IMR-90 (cell line): Measurements from ENCODE around the gene PLCL2. TPM values are rescaled to one million over a fixed set of nuclear protein-coding genes. Genes with fewer than 3 reads are reported as not detected.

Experiments used
- ATAC-seq: fragments of 200-7000 bp; cut with Tn5 transposase; 2 replicates; pipeline ENCODE4 v1.9.1; 2020; ENCODE audit warnings: low read depth, mild to moderate bottlenecking, moderate library complexity
- BruUV-seq: library from RNA; stranded (reverse); fragments of 400-500 nt; replicated peaks from 2 replicates; lab custom pipeline; 2021; lab: Mats Ljungman, UMichigan
- CTCF ChIA-PET: fragments of 300-600 bp; formaldehyde crosslinking; extraction: SDS; loops from one replicate; lab custom pipeline; 2021; ENCODE audit warnings: antibody characterized with exemption; lab: Yijun Ruan, JAX
- POLR2A ChIA-PET: fragments of 300-600 bp; sonication (Branson Sonifier 250); formaldehyde crosslinking; loops from one replicate; lab custom pipeline; 2022; ENCODE audit warnings: antibody characterized with exemption; ENCODE audit not compliant: unreplicated experiment; lab: Charles Lee
- DNase-seq: peaks from one replicate; pipeline ENCODE4 v3.0.0; 2013
- H2AFZ ChIP-seq: replicated peaks from 2 replicates; pipeline ENCODE3; 2013; ENCODE audit warnings: low read length, mild to moderate bottlenecking; ENCODE audit not compliant: poor library complexity
- H2AK5ac ChIP-seq: 2 replicates; pipeline ENCODE4 v1.6.1; 2013; ENCODE audit warnings: low read depth, low read length, inconsistent platforms
- H2AK9ac ChIP-seq: replicated peaks from 2 replicates; pipeline ENCODE3; 2013; ENCODE audit warnings: mild to moderate bottlenecking, low read depth, low read length, moderate library complexity; ENCODE audit not compliant: poor library complexity
- H2BK120ac ChIP-seq: 2 replicates; pipeline ENCODE4 v1.6.1; 2013; ENCODE audit warnings: low read depth, low read length, inconsistent platforms
- H2BK15ac ChIP-seq: 3 replicates; pipeline ENCODE4 v1.6.1; 2013; ENCODE audit warnings: low read depth, low read length, inconsistent platforms
- H2BK20ac ChIP-seq: 2 replicates; pipeline ENCODE4 v1.6.1; 2013; ENCODE audit warnings: low read depth, mild to moderate bottlenecking, inconsistent platforms, low read length, moderate library complexity
- H2BK5ac ChIP-seq: 2 replicates; pipeline ENCODE4 v1.6.1; 2013; ENCODE audit warnings: mild to moderate bottlenecking, low read depth, low read length, inconsistent platforms; ENCODE audit not compliant: poor library complexity, severe bottlenecking
- H3K14ac ChIP-seq: replicated peaks from 2 replicates; pipeline ENCODE4 v1.6.1; 2013; ENCODE audit warnings: low read depth, low read length, inconsistent platforms
- H3K18ac ChIP-seq: 2 replicates; pipeline ENCODE4 v1.6.1; 2013; ENCODE audit warnings: low read depth, low read length, control low read depth
- H3K23ac ChIP-seq: 2 replicates; pipeline ENCODE4 v1.6.1; 2013; ENCODE audit warnings: low read depth, low read length, inconsistent platforms
- H3K27ac ChIP-seq: 2 replicates; pipeline ENCODE4 v1.5.1; 2013; ENCODE audit warnings: mild to moderate bottlenecking, control low read depth, low read length; ENCODE audit not compliant: insufficient read depth
- H3K27me3 ChIP-seq: 2 replicates; pipeline ENCODE4 v1.6.1; 2013; ENCODE audit warnings: low read length; ENCODE audit not compliant: control insufficient read depth, insufficient read depth
- H3K36me3 ChIP-seq: 2 replicates; pipeline ENCODE4 v1.6.1; 2013; ENCODE audit warnings: low read length, mixed read lengths; ENCODE audit not compliant: control insufficient read depth, insufficient read depth
- H3K4ac ChIP-seq: 2 replicates; pipeline ENCODE4 v1.6.1; 2013; ENCODE audit warnings: low read depth, low read length, inconsistent platforms
- H3K4me1 ChIP-seq: 2 replicates; pipeline ENCODE4 v1.6.1; 2013; ENCODE audit warnings: low read length, mixed read lengths; ENCODE audit not compliant: control insufficient read depth, insufficient read depth
- H3K4me2 ChIP-seq: 2 replicates; pipeline ENCODE4 v1.6.1; 2013; ENCODE audit warnings: low read depth, mild to moderate bottlenecking, control low read depth, low read length, moderate library complexity
- H3K4me3 ChIP-seq: 2 replicates; pipeline ENCODE4 v1.5.1; 2013; ENCODE audit warnings: low read depth, mild to moderate bottlenecking, control low read depth, low read length, moderate library complexity; ENCODE audit not compliant: insufficient read depth
- H3K56ac ChIP-seq: 2 replicates; pipeline ENCODE4 v1.6.1; 2013; ENCODE audit warnings: low read length, inconsistent platforms; ENCODE audit not compliant: insufficient read depth; ENCODE audit errors: extremely low read depth
- H3K79me1 ChIP-seq, 2 experiments: 2 replicates each; pipeline ENCODE4 v1.6.1; 2013; ENCODE audit warnings: low read length in 2 of 2, inconsistent platforms in 1 of 2, low read depth in 1 of 2
- H3K9ac ChIP-seq: 2 replicates; pipeline ENCODE4 v1.6.1; 2013; ENCODE audit warnings: low read depth, low read length, control low read depth
- H3K9me1 ChIP-seq: 2 replicates; pipeline ENCODE4 v1.6.1; 2013; ENCODE audit warnings: low read length, inconsistent platforms; ENCODE audit not compliant: insufficient read depth
- H3K9me3 ChIP-seq: 2 replicates; pipeline ENCODE4 v1.6.1; 2013; ENCODE audit warnings: low read length; ENCODE audit not compliant: control insufficient read depth, insufficient read depth
- H4K20me1 ChIP-seq: 2 replicates; pipeline ENCODE4 v1.6.1; 2013; ENCODE audit warnings: low read length, inconsistent platforms; ENCODE audit not compliant: insufficient read depth
- H4K5ac ChIP-seq: 2 replicates; pipeline ENCODE4 v1.6.1; 2013; ENCODE audit warnings: mild to moderate bottlenecking, low read depth, low read length, control low read depth
- H4K8ac ChIP-seq, 2 experiments: 2 replicates each; pipeline ENCODE4 v1.6.1; 2013; ENCODE audit warnings: low read depth in 2 of 2, low read length in 2 of 2, control low read depth in 1 of 2, inconsistent platforms in 1 of 2
- H4K91ac ChIP-seq: 2 replicates; pipeline ENCODE4 v1.6.1; 2013; ENCODE audit warnings: low read depth, low read length, inconsistent platforms; ENCODE audit not compliant: insufficient read depth
- BHLHE40 ChIP-seq: fragments of 150-350 bp; IDR thresholded peaks from 2 replicates; pipeline ENCODE4 v1.6.1; 2016; ENCODE audit warnings: mild to moderate bottlenecking, low read depth, low read length
- CEBPB ChIP-seq: IDR thresholded peaks from 2 replicates; pipeline ENCODE4 v1.6.1; 2012; ENCODE audit warnings: low read depth, low read length, improper control_type of control experiment
- CHD1 ChIP-seq: IDR thresholded peaks from 2 replicates; pipeline ENCODE4 v1.6.1; 2012; ENCODE audit warnings: low read depth, low read length, improper control_type of control experiment
- CTCF ChIP-seq: conservative IDR thresholded peaks from 2 replicates; pipeline ENCODE4 v1.5.1; 2012; ENCODE audit warnings: mild to moderate bottlenecking, low read depth, low read length, improper control_type of control experiment
- FOS ChIP-seq: fragments of 150-350 bp; IDR thresholded peaks from 2 replicates; pipeline ENCODE4 v1.6.1; 2016; ENCODE audit warnings: low read depth, low read length
- MAFK ChIP-seq: IDR thresholded peaks from 2 replicates; pipeline ENCODE4 v1.6.1; 2012; ENCODE audit warnings: low read depth, low read length, improper control_type of control experiment
- MAZ ChIP-seq: IDR thresholded peaks from 2 replicates; pipeline ENCODE4 v1.6.1; 2012; ENCODE audit warnings: low read depth, mild to moderate bottlenecking, low read length, improper control_type of control experiment, moderate library complexity, borderline replicate concordance
- MXI1 ChIP-seq: IDR thresholded peaks from 2 replicates; pipeline ENCODE4 v1.6.1; 2012; ENCODE audit warnings: low read depth, mild to moderate bottlenecking, low read length, moderate library complexity, borderline replicate concordance
- NFE2L2 ChIP-seq: fragments of 150-350 bp; IDR thresholded peaks from 2 replicates; pipeline ENCODE4 v1.6.1; 2016; ENCODE audit warnings: low read depth, mild to moderate bottlenecking, low read length
- POLR2A ChIP-seq: IDR thresholded peaks from 2 replicates; pipeline ENCODE4 v1.6.1; 2012; ENCODE audit warnings: mild to moderate bottlenecking, low read depth, low read length
- RCOR1 ChIP-seq: IDR thresholded peaks from 2 replicates; pipeline ENCODE4 v1.6.1; 2012; ENCODE audit warnings: mild to moderate bottlenecking, low read length, improper control_type of control experiment; ENCODE audit not compliant: insufficient replicate concordance
- SMC3 ChIP-seq: fragments of 150-350 bp; IDR thresholded peaks from 2 replicates; pipeline ENCODE4 v1.6.1; 2016; ENCODE audit warnings: low read depth, mild to moderate bottlenecking, antibody characterized with exemption, low read length, moderate library complexity
- USF2 ChIP-seq: fragments of 150-350 bp; IDR thresholded peaks from 2 replicates; pipeline ENCODE4 v1.6.1; 2017; ENCODE audit warnings: mild to moderate bottlenecking, antibody characterized with exemption, low read length, low read depth
- WGBS, 2 experiments: methylation state at CpG; one replicate each; pipeline versions ENCODE4 v1.1.5 to v1.1.7; 2013; ENCODE audit warnings: missing lambda C conversion rate in 2 of 2; ENCODE audit not compliant: insufficient read length in 1 of 2; ENCODE audit errors: extremely low coverage in 2 of 2; 5-methylcytosine and 5-hydroxymethylcytosine counted together
- dilution Hi-C: fragments of 300-500 bp; cut with HindIII; formaldehyde crosslinking; loops from one replicate; pipeline ENCODE4 v1.14.3; 2018; ENCODE audit warnings: low sequenced_read_pairs; ENCODE audit not compliant: unreplicated experiment
- in situ Hi-C: fragments of 300-500 bp; cut with MboI; formaldehyde crosslinking; loops from 3 replicates; pipeline ENCODE4 v1.14.3; 2019; ENCODE audit warnings: low sequenced_read_pairs, inconsistent platforms, mixed read lengths
- intact Hi-C: fragments of 100-400 bp; cut with micrococcal nuclease; formaldehyde crosslinking; loops from 2 replicates; pipeline ENCODE4 v1.10.0; 2022
- polyA plus RNA-seq, 3 experiments: library from polyadenylated mRNA; depleted of rRNA; stranded (reverse); fragments of >200 nt; gene quantifications; 2 replicates each; pipeline ENCODE4 v1.2.3, GENCODE V29; 2012; ENCODE audit warnings: low replicate concordance in 1 of 3
- total RNA-seq: library from RNA; depleted of rRNA; stranded (reverse); fragments of >200 nt; gene quantifications from 2 replicates; pipeline ENCODE4 v1.2.3, GENCODE V29; 2012

Gene PLCL2
- total and polyA plus RNA-seq, 2 of the 4 experiments (the other 2 are of a cell fraction), result 0.92 to 3.8 TPM

- Histone ChIP-seq H2BK5ac (no peak overlapping the region), H3K4me3 (no peak overlapping the region), H3K79me1 (no peaks in the 10 kb centered on the region), H3K4me2 (no peak overlapping the region), H3K23ac (no peak overlapping the region), H3K9ac (no peak overlapping the region), H4K5ac (no peak overlapping the region), H3K18ac (no peak overlapping the region), H4K20me1 (no peaks in the 10 kb centered on the region), H3K4me1 (no peaks in the 10 kb centered on the region), H2AFZ (no peak overlapping the region), H3K36me3 (no peaks in the 10 kb centered on the region), H3K9me1 (no peaks in the 10 kb centered on the region), H2AK5ac (no peak overlapping the region), H3K27me3 (no peaks in the 10 kb centered on the region), H4K8ac (no peak overlapping the region), H3K9me3 (no peaks in the 10 kb centered on the region), H3K56ac (no peak overlapping the region), H2AK9ac (no peak overlapping the region), H4K91ac (no peak overlapping the region), H3K4ac (no peak overlapping the region), H2BK120ac (no peak overlapping the region), H2BK15ac (no peak overlapping the region), H3K27ac (no peak overlapping the region), H3K14ac (no peak overlapping the region), H2BK20ac (no peak overlapping the region)
- intact Hi-C loops (no loop called here), dilution Hi-C loops (no loop called here), in situ Hi-C loops (no loop called here)
- 87% methylated on average over 5 of the region's 5 CpGs; no CpG with 5 or more reads in 1 of the 2 experiments for WGBS, 2 experiments
- ChIA-PET CTCF (no interaction called here), POLR2A (no interaction called here)
- no TSS peak for BruUV-seq
- ATAC-seq (no peak), DNase-seq (no peak)
- TF ChIP-seq MAZ (no peak), CTCF (no peak), FOS (no peak), MAFK (no peak), MXI1 (no peak), USF2 (no peak), CHD1 (no peak), CEBPB (no peak), NFE2L2 (no peak), SMC3 (no peak), POLR2A (no peak), BHLHE40 (no peak), RCOR1 (no peak)
Observed at GRCh38 chr3:17009826-17010225, 125.1 kb downstream of the PLCL2 start.
